MM.1S (cell line): Measurements from ENCODE around the gene TFR2.

Source experiments
- DNase-seq: peaks from one replicate; pipeline ENCODE4 v3.0.0-alpha.2; 2015
- H2AFZ ChIP-seq: fragments of 300-600 bp; sonication (generic); 2 replicates; pipeline ENCODE4 v1.6.0; 2016; ENCODE audit warnings: antibody characterized with exemption, low read length
- H3F3A ChIP-seq: fragments of 300-600 bp; sonication (generic); 2 replicates; pipeline ENCODE4 v1.6.1; 2016; ENCODE audit warnings: mild to moderate bottlenecking, antibody characterized with exemption, low read length, moderate library complexity, mixed read lengths; ENCODE audit not compliant: insufficient read depth
- H3K27ac ChIP-seq: fragments of 300-600 bp; sonication (generic); 2 replicates; pipeline ENCODE4 v1.5.1; 2016; ENCODE audit warnings: mild to moderate bottlenecking, low read length
- H3K27me3 ChIP-seq: fragments of 300-600 bp; sonication (generic); replicated peaks from 2 replicates; pipeline ENCODE4 v1.6.0; 2016; ENCODE audit warnings: low read length; ENCODE audit not compliant: insufficient read depth
- H3K36me3 ChIP-seq: fragments of 300-600 bp; sonication (generic); replicated peaks from 2 replicates; pipeline ENCODE4 v1.6.1; 2016; ENCODE audit warnings: mild to moderate bottlenecking, low read length, mixed read lengths; ENCODE audit not compliant: insufficient read depth
- H3K4me1 ChIP-seq: fragments of 300-600 bp; sonication (generic); 2 replicates; pipeline ENCODE4 v1.6.1; 2016; ENCODE audit warnings: low read length, mixed read lengths
- H3K4me2 ChIP-seq: fragments of 300-600 bp; sonication (generic); 2 replicates; pipeline ENCODE4 v1.6.0; 2016; ENCODE audit warnings: low read depth, low read length
- H3K4me3 ChIP-seq: fragments of 300-600 bp; sonication (generic); 2 replicates; pipeline ENCODE4 v1.5.1; 2016; ENCODE audit warnings: low read length, mixed read lengths
- H3K79me2 ChIP-seq: fragments of 300-600 bp; sonication (generic); 2 replicates; pipeline ENCODE4 v1.6.1; 2016; ENCODE audit warnings: mixed run types, low read length, mixed read lengths
- H3K9ac ChIP-seq: fragments of 300-600 bp; sonication (generic); 2 replicates; pipeline ENCODE4 v1.6.1; 2016; ENCODE audit warnings: low read length, mixed read lengths
- H3K9me2 ChIP-seq: fragments of 300-600 bp; sonication (generic); replicated peaks from 2 replicates; pipeline ENCODE4 v1.6.1; 2016; ENCODE audit warnings: mild to moderate bottlenecking, low read length, mixed read lengths; ENCODE audit not compliant: insufficient read depth
- H3K9me3 ChIP-seq: fragments of 300-600 bp; sonication (generic); replicated peaks from 2 replicates; pipeline ENCODE4 v1.6.1; 2016; ENCODE audit warnings: mild to moderate bottlenecking, low read length, mixed read lengths; ENCODE audit not compliant: insufficient read depth
- H4K20me1 ChIP-seq: fragments of 300-600 bp; sonication (generic); 2 replicates; pipeline ENCODE4 v1.6.1; 2016; ENCODE audit warnings: mild to moderate bottlenecking, low read length, moderate library complexity, mixed read lengths; ENCODE audit not compliant: insufficient read depth
- EZH2 ChIP-seq: fragments of 300-600 bp; sonication (generic); optimal IDR thresholded peaks from 2 replicates; pipeline ENCODE3; 2017; ENCODE audit warnings: low read depth, mild to moderate bottlenecking, antibody characterized with exemption, low read length, mixed read lengths
- EZH2phosphoT487 ChIP-seq: fragments of 300-600 bp; sonication (generic); IDR thresholded peaks from 2 replicates; pipeline ENCODE4 v1.6.1; 2018; ENCODE audit warnings: antibody characterized with exemption, low read length
- TF ChIP-seq, protein P1 (sequence below): fragments of 300-600 bp; sonication (generic); IDR thresholded peaks from 2 replicates; pipeline ENCODE4 v1.5.1; 2016; ENCODE audit warnings: antibody characterized with exemption, low read length, mixed read lengths

Gene TFR2

DNA sequence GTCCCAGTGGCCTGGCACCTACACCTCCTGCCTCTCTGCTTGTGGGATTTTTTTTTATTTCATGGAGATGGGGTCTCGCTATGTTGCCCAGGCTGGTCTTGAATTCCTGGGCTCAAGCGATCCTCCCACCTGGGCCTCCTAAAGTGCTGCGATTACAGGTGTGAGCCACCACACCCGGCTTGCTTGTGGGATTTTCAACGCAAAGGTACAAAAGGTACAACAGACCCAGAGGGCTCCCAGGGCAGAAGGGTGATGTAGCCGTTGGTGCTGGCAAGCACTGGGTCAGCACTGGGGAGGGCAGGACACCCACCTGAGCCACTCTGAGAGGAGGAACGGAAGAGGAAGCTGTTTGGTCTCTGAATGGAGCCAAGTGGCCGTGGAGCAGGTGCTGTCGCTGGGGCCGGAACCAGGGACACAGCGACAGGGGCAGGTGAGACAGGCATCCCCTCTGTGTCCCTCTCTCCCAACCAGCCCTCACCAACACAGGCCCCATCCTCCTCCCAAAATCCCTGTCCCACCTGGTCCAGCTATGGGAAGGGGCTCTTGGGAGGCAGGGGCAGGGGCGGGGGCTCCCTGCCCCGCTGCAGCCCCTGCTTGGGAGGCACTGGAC lies 64.9 kb downstream of the TFR2 start:
- DNase-seq: no peak
- no peaks in the 10 kb centered on the region for H3K9me2 ChIP-seq
- H3K27ac ChIP-seq: no peak overlapping the region
- no peaks in the 10 kb centered on the region for H3K27me3 ChIP-seq
- H3K4me1 ChIP-seq: no peaks in the 10 kb centered on the region
- TF ChIP-seq, protein P1, sequence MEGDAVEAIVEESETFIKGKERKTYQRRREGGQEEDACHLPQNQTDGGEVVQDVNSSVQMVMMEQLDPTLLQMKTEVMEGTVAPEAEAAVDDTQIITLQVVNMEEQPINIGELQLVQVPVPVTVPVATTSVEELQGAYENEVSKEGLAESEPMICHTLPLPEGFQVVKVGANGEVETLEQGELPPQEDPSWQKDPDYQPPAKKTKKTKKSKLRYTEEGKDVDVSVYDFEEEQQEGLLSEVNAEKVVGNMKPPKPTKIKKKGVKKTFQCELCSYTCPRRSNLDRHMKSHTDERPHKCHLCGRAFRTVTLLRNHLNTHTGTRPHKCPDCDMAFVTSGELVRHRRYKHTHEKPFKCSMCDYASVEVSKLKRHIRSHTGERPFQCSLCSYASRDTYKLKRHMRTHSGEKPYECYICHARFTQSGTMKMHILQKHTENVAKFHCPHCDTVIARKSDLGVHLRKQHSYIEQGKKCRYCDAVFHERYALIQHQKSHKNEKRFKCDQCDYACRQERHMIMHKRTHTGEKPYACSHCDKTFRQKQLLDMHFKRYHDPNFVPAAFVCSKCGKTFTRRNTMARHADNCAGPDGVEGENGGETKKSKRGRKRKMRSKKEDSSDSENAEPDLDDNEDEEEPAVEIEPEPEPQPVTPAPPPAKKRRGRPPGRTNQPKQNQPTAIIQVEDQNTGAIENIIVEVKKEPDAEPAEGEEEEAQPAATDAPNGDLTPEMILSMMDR: no peak
- TF ChIP-seq EZH2phosphoT487 (no peak), EZH2 (no peak)
- H3K4me2 ChIP-seq: no peak overlapping the region
- 0 out of 2 replicates have a peak, but pooled peaks cover 3% of the 10 kb centered on the region for H3K79me2 ChIP-seq
- H3K9me3 ChIP-seq: no peaks in the 10 kb centered on the region
- no peak overlapping the region for H3K9ac ChIP-seq
- H3K4me3 ChIP-seq: no peak overlapping the region
- no peaks in the 10 kb centered on the region for H3F3A ChIP-seq
- H2AFZ ChIP-seq: no peak overlapping the region
- no peaks in the 10 kb centered on the region for H4K20me1 ChIP-seq
- H3K36me3 ChIP-seq: no peaks in the 10 kb centered on the region

DNA sequence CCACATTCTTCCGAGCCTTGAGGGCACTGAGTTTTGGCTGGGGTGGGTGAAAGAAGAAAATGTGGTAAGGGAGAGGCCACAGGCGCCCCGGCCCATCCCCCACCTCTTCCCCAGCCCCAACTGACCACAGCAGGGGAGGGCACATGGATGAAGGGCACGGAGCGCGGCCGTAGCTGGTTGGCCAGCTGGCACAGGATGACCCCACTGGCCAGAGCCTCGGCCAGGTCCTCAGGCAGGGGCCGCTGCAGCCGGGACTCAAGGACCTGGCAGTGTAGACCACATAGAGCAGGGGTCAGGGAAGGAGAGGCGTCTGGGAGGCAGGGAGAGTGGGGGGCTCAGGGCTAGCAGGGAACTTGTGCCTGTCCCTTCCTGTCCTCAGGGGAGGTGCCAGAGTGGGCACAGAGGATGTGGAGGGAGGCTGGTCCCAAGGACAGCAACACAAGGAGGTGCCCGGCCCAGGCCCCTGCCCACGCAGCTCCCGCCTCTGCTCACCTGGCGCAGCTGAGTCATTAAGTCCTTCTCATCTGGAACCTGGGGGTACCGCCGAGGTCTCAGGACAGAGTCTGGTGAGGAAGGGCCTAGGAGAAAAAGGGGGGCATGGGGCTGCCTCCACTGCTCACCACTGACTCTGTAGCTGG lies 65.5 kb downstream of the TFR2 start:
- Histone ChIP-seq H3K4me3 (no peak overlapping the region), H3K27ac (no peak overlapping the region), H3K9me2 (no peaks in the 10 kb centered on the region), H3F3A (no peaks in the 10 kb centered on the region), H3K9ac (no peak overlapping the region), H3K36me3 (no peaks in the 10 kb centered on the region), H2AFZ (no peak overlapping the region), H4K20me1 (no peaks in the 10 kb centered on the region), H3K9me3 (no peaks in the 10 kb centered on the region), H3K4me1 (no peaks in the 10 kb centered on the region), H3K4me2 (no peak overlapping the region), H3K79me2 (0 out of 2 replicates have a peak, but pooled peaks cover under 1% of the 10 kb centered on the region), H3K27me3 (no peaks in the 10 kb centered on the region)
- TF ChIP-seq EZH2phosphoT487 (no peak), EZH2 (no peak)
- TF ChIP-seq, protein P1: no peak
- no peak for DNase-seq

DNA sequence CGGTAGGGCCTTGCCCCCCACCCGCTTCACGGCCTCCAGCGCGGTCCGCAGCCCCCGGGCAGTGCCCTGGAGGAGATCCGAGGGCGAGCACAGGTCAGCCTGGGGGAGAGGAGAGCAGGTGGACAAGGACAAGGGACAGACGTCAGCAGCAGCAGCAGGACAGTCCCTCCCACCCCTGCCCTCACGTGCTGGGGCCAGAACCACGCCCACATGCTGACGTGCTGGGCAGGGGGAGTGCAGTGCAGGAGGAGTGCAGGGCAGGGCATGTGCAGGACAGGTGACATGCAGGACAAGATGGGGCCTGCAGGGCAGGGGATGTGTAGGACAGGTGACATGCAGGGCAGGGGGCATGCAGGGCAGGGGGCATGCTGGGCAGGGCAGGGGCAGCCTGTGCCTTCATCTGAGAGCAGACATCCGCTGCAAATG lies 66.1 kb downstream of the TFR2 start:
- no peak overlapping the region for H2AFZ ChIP-seq
- DNase-seq: no peak
- no peak overlapping the region for H3K9ac ChIP-seq
- no peaks in the 10 kb centered on the region for H3K79me2 ChIP-seq
- H4K20me1 ChIP-seq: no peaks in the 10 kb centered on the region
- no peaks in the 10 kb centered on the region for H3F3A ChIP-seq
- H3K4me3 ChIP-seq: no peak overlapping the region
- H3K27me3 ChIP-seq: peaks cover 3% of the 10 kb centered on the region
- H3K27ac ChIP-seq: no peak overlapping the region
- no peak for TF ChIP-seq EZH2
- TF ChIP-seq, protein P1: no peak
- TF ChIP-seq EZH2phosphoT487: no peak
- H3K36me3 ChIP-seq: no peaks in the 10 kb centered on the region
- no peak overlapping the region for H3K4me2 ChIP-seq
- H3K9me2 ChIP-seq: no peaks in the 10 kb centered on the region
- H3K4me1 ChIP-seq: no peaks in the 10 kb centered on the region
- H3K9me3 ChIP-seq: no peaks in the 10 kb centered on the region
